GM23338 (cell line): Measurements from ENCODE around the gene TPT1. TPM values are rescaled to one million over a fixed set of nuclear protein-coding genes. Genes with fewer than 3 reads are reported as not detected.

ENCODE experiments used
- ATAC-seq: fragments of 200-7000 bp; cut with Tn5 transposase; 3 replicates; pipeline ENCODE4 v1.9.1; 2020
- DNase-seq: peaks from one replicate; pipeline ENCODE4 v3.0.0-alpha.2; 2015; ENCODE audit warnings: low spot score
- H2AFZ ChIP-seq: fragments of 200-600 bp; sonication (generic); 2 replicates; pipeline ENCODE4 v1.8.0; 2016; ENCODE audit warnings: antibody characterized with exemption, mild to moderate bottlenecking, moderate library complexity
- H3F3A ChIP-seq: fragments of 200-600 bp; sonication (generic); replicated peaks from 2 replicates; pipeline ENCODE4 v1.8.0; 2017; ENCODE audit warnings: antibody characterized with exemption, mixed run types, low read depth
- H3K27ac ChIP-seq: fragments of 200-600 bp; sonication (generic); 2 replicates; pipeline ENCODE4 v1.6.1; 2016; ENCODE audit warnings: low read depth
- H3K27me3 ChIP-seq: fragments of 200-600 bp; sonication (generic); 2 replicates; pipeline ENCODE4 v1.8.0; 2016; ENCODE audit warnings: mild to moderate bottlenecking, mixed run types, moderate library complexity; ENCODE audit not compliant: insufficient read depth
- H3K36me3 ChIP-seq: fragments of 200-600 bp; sonication (generic); 2 replicates; pipeline ENCODE4 v1.8.0; 2016; ENCODE audit warnings: mild to moderate bottlenecking; ENCODE audit not compliant: insufficient read depth
- H3K4me1 ChIP-seq: fragments of 200-600 bp; sonication (generic); 2 replicates; pipeline ENCODE4 v1.8.0; 2016; ENCODE audit warnings: mild to moderate bottlenecking, moderate library complexity; ENCODE audit not compliant: insufficient read depth
- H3K4me2 ChIP-seq: fragments of 200-600 bp; sonication (generic); 2 replicates; pipeline ENCODE4 v1.7.1; 2017; ENCODE audit warnings: mixed run types
- H3K4me3 ChIP-seq: fragments of 200-600 bp; sonication (generic); 2 replicates; pipeline ENCODE4 v1.6.1; 2016; ENCODE audit warnings: mixed run types
- H3K79me2 ChIP-seq: fragments of 200-600 bp; sonication (generic); replicated peaks from 2 replicates; pipeline ENCODE4 v1.8.0; 2017; ENCODE audit warnings: mild to moderate bottlenecking; ENCODE audit not compliant: insufficient read depth
- H3K9me2 ChIP-seq: fragments of 200-600 bp; sonication (generic); 2 replicates; pipeline ENCODE4 v1.8.0; 2017; ENCODE audit not compliant: insufficient read depth
- H4K20me1 ChIP-seq: fragments of 200-600 bp; sonication (generic); replicated peaks from 2 replicates; pipeline ENCODE4 v1.8.0; 2017; ENCODE audit warnings: mild to moderate bottlenecking; ENCODE audit not compliant: insufficient read depth
- H3K27ac Mint-ChIP-seq: 2 replicates; pipeline ENCODE4 v1.8.0; 2020; ENCODE audit warnings: inconsistent platforms, mild to moderate bottlenecking, moderate library complexity, mixed read lengths
- H3K27me3 Mint-ChIP-seq: 3 replicates; pipeline ENCODE4 v1.8.0; 2022; ENCODE audit warnings: low read depth, mild to moderate bottlenecking, moderate library complexity, mixed read lengths, inconsistent platforms; ENCODE audit not compliant: insufficient read depth, poor library complexity
- H3K36me3 Mint-ChIP-seq: 3 replicates; pipeline ENCODE4 v1.8.0; 2021; ENCODE audit warnings: low read depth, mild to moderate bottlenecking, inconsistent platforms, moderate library complexity, mixed read lengths
- H3K4me1 Mint-ChIP-seq: 3 replicates; pipeline ENCODE4 v1.8.0; 2020; ENCODE audit warnings: mild to moderate bottlenecking, inconsistent platforms, mixed read lengths
- H3K4me3 Mint-ChIP-seq: 3 replicates; pipeline ENCODE4 v1.8.0; 2021; ENCODE audit warnings: moderate library complexity, mild to moderate bottlenecking, inconsistent platforms, mixed read lengths
- H3K9me3 Mint-ChIP-seq: 3 replicates; pipeline ENCODE4 v1.8.0; 2020; ENCODE audit warnings: moderate library complexity, mild to moderate bottlenecking, inconsistent platforms, mixed read lengths
- CREB1 ChIP-seq: fragments of 250-450 bp; sonication (Bioruptor Pico); IDR thresholded peaks from 2 replicates; pipeline ENCODE4 v1.5.0; 2020; ENCODE audit warnings: low read depth, mild to moderate bottlenecking, moderate library complexity
- CTCF ChIP-seq, 2 experiments: fragments of 200-600 bp in 1 of 2; sonication (generic) in 1 of 2; conservative IDR thresholded peaks; 2 replicates each; pipeline versions ENCODE4 v1.5.1 to v1.6.1; 2016 to 2017; ENCODE audit warnings: antibody characterized with exemption in 2 of 2, low read depth in 2 of 2, mild to moderate bottlenecking in 2 of 2, moderate library complexity in 1 of 2
- ETS1 ChIP-seq: IDR thresholded peaks from 2 replicates; pipeline ENCODE4 v1.6.1; 2016; ENCODE audit warnings: antibody characterized with exemption
- EZH2 ChIP-seq: fragments of 200-600 bp; sonication (generic); IDR thresholded peaks from one replicate; pipeline ENCODE4 v1.8.0; 2017; ENCODE audit warnings: antibody characterized with exemption, mild to moderate bottlenecking, low read depth; ENCODE audit not compliant: unreplicated experiment
- EZH2phosphoT487 ChIP-seq: fragments of 200-600 bp; sonication (generic); IDR thresholded peaks from one replicate; pipeline ENCODE4 v1.8.1; 2018; ENCODE audit warnings: antibody characterized with exemption; ENCODE audit not compliant: unreplicated experiment
- JUNB ChIP-seq: IDR thresholded peaks from one replicate; pipeline ENCODE4 v1.6.1; 2016; ENCODE audit warnings: antibody characterized with exemption; ENCODE audit not compliant: unreplicated experiment
- NANOG ChIP-seq: IDR thresholded peaks from 2 replicates; pipeline ENCODE4 v1.6.1; 2016; ENCODE audit warnings: antibody characterized with exemption, borderline replicate concordance
- POLR2AphosphoS5 ChIP-seq: IDR thresholded peaks from 2 replicates; pipeline ENCODE4 v1.6.1; 2016; ENCODE audit warnings: antibody characterized with exemption, low read depth
- STAT1 ChIP-seq: IDR thresholded peaks from one replicate; pipeline ENCODE4 v1.6.1; 2016; ENCODE audit warnings: antibody characterized with exemption; ENCODE audit not compliant: unreplicated experiment
- ZNF114 ChIP-seq: fragments of 250-450 bp; sonication (Bioruptor Pico); IDR thresholded peaks from 2 replicates; pipeline ENCODE4 v1.5.0; 2020; ENCODE audit warnings: mild to moderate bottlenecking, moderate library complexity
- ZNF331 ChIP-seq: fragments of 250-450 bp; sonication (Bioruptor Pico); IDR thresholded peaks from 2 replicates; pipeline ENCODE4 v1.5.0; 2020; ENCODE audit warnings: low read depth, mild to moderate bottlenecking, moderate library complexity
- ZNF462 ChIP-seq: fragments of 250-450 bp; sonication (Bioruptor Pico); IDR thresholded peaks from 2 replicates; pipeline ENCODE4 v1.5.0; 2020; ENCODE audit warnings: mild to moderate bottlenecking, moderate library complexity
- polyA plus RNA-seq: library from polyadenylated mRNA; unstranded; fragments of >200 nt; fragmentation: Nextera tagmentation; extraction: Ambion mirVana; gene quantifications from 2 replicates; pipeline ENCODE4 v1.2.1, GENCODE V29; 2016
- total RNA-seq: library from RNA; depleted of rRNA; stranded (reverse); fragments of >200 nt; shearing (Covaris generic); gene quantifications from 2 replicates; pipeline ENCODE4 v1.2.3, GENCODE V29; 2014
- TF ChIP-seq, protein P1 (sequence below): IDR thresholded peaks from one replicate; pipeline ENCODE4 v1.6.1; 2018; ENCODE audit warnings: antibody characterized with exemption; ENCODE audit not compliant: unreplicated experiment

Gene TPT1
- total and polyA plus RNA-seq, 2 experiments from 2014 or later: 1,385 to 2,519 TPM

DNA sequence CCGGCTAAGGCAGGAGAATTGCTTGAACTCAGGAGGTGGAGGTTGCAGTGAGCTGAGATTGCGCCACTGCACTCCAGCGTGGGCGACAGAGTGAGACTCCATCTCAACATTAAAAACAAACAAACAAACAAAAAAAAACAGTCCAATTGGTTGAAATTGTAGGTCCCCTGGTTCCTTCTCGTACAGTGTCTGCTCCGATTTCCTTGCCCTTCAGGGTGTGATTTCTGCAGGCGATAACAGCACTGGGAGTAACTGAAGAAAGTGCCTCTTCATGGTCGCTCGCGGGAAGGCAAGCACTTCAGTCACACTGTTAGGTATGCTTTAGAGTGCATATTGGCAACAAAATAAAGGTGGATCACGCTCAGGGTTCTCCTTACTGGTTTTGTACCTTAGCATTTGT is 39.7 kb downstream of the TPT1 start:
- H3K36me3 Mint-ChIP-seq: no peaks in the 10 kb centered on the region
- H3K9me2 ChIP-seq: no peaks in the 10 kb centered on the region
- no peaks in the 10 kb centered on the region for H3K9me3 Mint-ChIP-seq
- no peak for TF ChIP-seq JUNB
- no peak for TF ChIP-seq ETS1
- no peak for TF ChIP-seq POLR2AphosphoS5
- TF ChIP-seq, protein P1, sequence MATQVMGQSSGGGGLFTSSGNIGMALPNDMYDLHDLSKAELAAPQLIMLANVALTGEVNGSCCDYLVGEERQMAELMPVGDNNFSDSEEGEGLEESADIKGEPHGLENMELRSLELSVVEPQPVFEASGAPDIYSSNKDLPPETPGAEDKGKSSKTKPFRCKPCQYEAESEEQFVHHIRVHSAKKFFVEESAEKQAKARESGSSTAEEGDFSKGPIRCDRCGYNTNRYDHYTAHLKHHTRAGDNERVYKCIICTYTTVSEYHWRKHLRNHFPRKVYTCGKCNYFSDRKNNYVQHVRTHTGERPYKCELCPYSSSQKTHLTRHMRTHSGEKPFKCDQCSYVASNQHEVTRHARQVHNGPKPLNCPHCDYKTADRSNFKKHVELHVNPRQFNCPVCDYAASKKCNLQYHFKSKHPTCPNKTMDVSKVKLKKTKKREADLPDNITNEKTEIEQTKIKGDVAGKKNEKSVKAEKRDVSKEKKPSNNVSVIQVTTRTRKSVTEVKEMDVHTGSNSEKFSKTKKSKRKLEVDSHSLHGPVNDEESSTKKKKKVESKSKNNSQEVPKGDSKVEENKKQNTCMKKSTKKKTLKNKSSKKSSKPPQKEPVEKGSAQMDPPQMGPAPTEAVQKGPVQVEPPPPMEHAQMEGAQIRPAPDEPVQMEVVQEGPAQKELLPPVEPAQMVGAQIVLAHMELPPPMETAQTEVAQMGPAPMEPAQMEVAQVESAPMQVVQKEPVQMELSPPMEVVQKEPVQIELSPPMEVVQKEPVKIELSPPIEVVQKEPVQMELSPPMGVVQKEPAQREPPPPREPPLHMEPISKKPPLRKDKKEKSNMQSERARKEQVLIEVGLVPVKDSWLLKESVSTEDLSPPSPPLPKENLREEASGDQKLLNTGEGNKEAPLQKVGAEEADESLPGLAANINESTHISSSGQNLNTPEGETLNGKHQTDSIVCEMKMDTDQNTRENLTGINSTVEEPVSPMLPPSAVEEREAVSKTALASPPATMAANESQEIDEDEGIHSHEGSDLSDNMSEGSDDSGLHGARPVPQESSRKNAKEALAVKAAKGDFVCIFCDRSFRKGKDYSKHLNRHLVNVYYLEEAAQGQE: no peak
- TF ChIP-seq CTCF (conservative IDR thresholded peaks at IDR 0.05; ENCODE audit: low read depth in 2 of 2): no peak
- TF ChIP-seq EZH2phosphoT487: no peak
- no peak for TF ChIP-seq ZNF331 (CRISPR knock-in tag)
- TF ChIP-seq STAT1: no peak
- no peak for TF ChIP-seq ZNF114
- TF ChIP-seq CREB1: no peak
- no peak for TF ChIP-seq EZH2
- TF ChIP-seq ZNF462 (CRISPR knock-in tag): no peak
- no peak for TF ChIP-seq NANOG
- H3K36me3 ChIP-seq: no peaks in the 10 kb centered on the region
- H3K27me3 Mint-ChIP-seq: peaks cover 6% of the 10 kb centered on the region
- no peak overlapping the region for H3K4me3 ChIP-seq
- no peak overlapping the region for H2AFZ ChIP-seq
- no peaks in the 10 kb centered on the region for H3F3A ChIP-seq
- H3K4me3 Mint-ChIP-seq: no peak overlapping the region
- H3K4me2 ChIP-seq: no peak overlapping the region
- ATAC-seq (peak; percentile 11; the same call in 2 of the 3 replicates), DNase-seq (no peak)
- no peaks in the 10 kb centered on the region for H3K79me2 ChIP-seq
- H4K20me1 ChIP-seq: no peaks in the 10 kb centered on the region
- 0 out of 2 replicates have a peak overlapping the region, but pooled peaks have one; percentile 49 for H3K27ac Mint-ChIP-seq
- no peaks in the 10 kb centered on the region for H3K27me3 ChIP-seq
- peaks cover 11% of the 10 kb centered on the region for H3K4me1 Mint-ChIP-seq
- H3K4me1 ChIP-seq: peaks cover 14% of the 10 kb centered on the region; the same call in 1 of the 2 replicates
- H3K27ac ChIP-seq: no peak overlapping the region
